ENCODE data around the gene KIF19. TPM values are rescaled to one million over a fixed set of nuclear protein-coding genes. Genes with fewer than 3 reads are reported as not detected.

The KIF19 gene
- polyA plus RNA-seq, 2 of the 4 experiments (the other 2 are of a cell fraction), result not detected

GRCh38 chr17:74336307-74336706 is 10.3 kb downstream of the KIF19 start:
- Histone ChIP-seq H3K27ac (no peak overlapping the region), H3K9me3 (no peaks in the 10 kb centered on the region), H3K4me1 (no peaks in the 10 kb centered on the region), H3K4me3 (no peak overlapping the region), H3K4me2 (no peak overlapping the region)
- WGBS (ENCODE audit: missing lambda C conversion rate), result 58% methylated on average over 7 of the region's 7 CpGs
- ATAC-seq (no peak), FAIRE-seq (no peak), DNase-seq (ENCODE audit: low read depth in 1 of 2, low spot score in 1 of 2) (no peak)
- POLR2A ChIA-PET, result no interaction called here
- TF ChIP-seq REST (IDR thresholded peaks at IDR 0.05) (no peak), TFCP2L1 (CRISPR knock-in tag; IDR thresholded peaks at IDR 0.05) (no peak), EHMT2 (IDR thresholded peaks at IDR 0.05; ENCODE audit: low read depth) (no peak), PHF8 (IDR thresholded peaks at IDR 0.05; ENCODE audit: borderline replicate concordance, low read depth) (no peak)
- CTCF ChIA-PET, result interaction anchor here (1.1 to 34.5 kb wide), 9 partner anchors 8 to 145 kb away, joined by 3 to 674 read pairs (median 4); partner anchors contain the start of genes BTBD17 and GPR142

- CTCF ChIA-PET, result interaction anchor here (1.1 to 34.5 kb wide), 7 partner anchors 9 to 120 kb away, joined by 3 to 674 read pairs (median 6); partner anchors contain the start of genes BTBD17 and GPR142
- WGBS (ENCODE audit: missing lambda C conversion rate), result 63% methylated on average over 9 of the region's 12 CpGs
Observed at GRCh38 chr17:74337834-74338500, 11.9 kb downstream of the KIF19 start.

GRCh38 chr17:74339537-74340195 is 13.6 kb downstream of the KIF19 start:
- POLR2A ChIA-PET, result no interaction called here
- TF ChIP-seq JUN (IDR thresholded peaks at IDR 0.05), result no peak
- TF ChIP-seq RCOR1 (IDR thresholded peaks at IDR 0.05; ENCODE audit: low read depth, low read length), result no peak
- TF ChIP-seq HES2 (IDR thresholded peaks at IDR 0.05), result no peak
- TF ChIP-seq NFE2L2 (conservative IDR thresholded peaks at IDR 0.05; ENCODE audit: low read length), result no peak
- TF ChIP-seq ATOH8 (CRISPR knock-in tag; IDR thresholded peaks at IDR 0.05; ENCODE audit: low read depth), result no peak
- no peak for TF ChIP-seq ELK1 (IDR thresholded peaks at IDR 0.05; ENCODE audit: low read depth, low read length)
- TF ChIP-seq KDM5A (IDR thresholded peaks at IDR 0.05), result no peak
- no peak for TF ChIP-seq NR3C1 (IDR thresholded peaks at IDR 0.05)
- TF ChIP-seq ZFP36 (IDR thresholded peaks at IDR 0.05; ENCODE audit: borderline replicate concordance, partially characterized antibody), result no peak
- no peak for TF ChIP-seq RNF2 (IDR thresholded peaks at IDR 0.05; ENCODE audit: borderline replicate concordance, low read depth)
- Histone ChIP-seq H3K4me3 (no peak overlapping the region), H3K4me1 (no peaks in the 10 kb centered on the region), H3K9me3 (no peaks in the 10 kb centered on the region), H3K4me2 (no peak overlapping the region), H3K27ac (no peak overlapping the region)
- DNase-seq (ENCODE audit: low read depth in 1 of 2, low spot score in 1 of 2) (no peak), FAIRE-seq (no peak), ATAC-seq (no peak)
- CTCF ChIA-PET, result interaction anchor here (34.5 kb wide), 1 partner anchor 32 kb away, joined by 674 read pairs; the partner anchor contains the start of genes BTBD17 and GPR142
- 42% methylated on average over 12 of the region's 19 CpGs for WGBS (ENCODE audit: missing lambda C conversion rate)

More at GRCh38 chr17:74337834-74338500, 11.9 kb downstream of the KIF19 start:
- POLR2A ChIA-PET, result no interaction called here
- no peak overlapping the region for H3K4me3 ChIP-seq
- H3K27ac ChIP-seq, result no peak overlapping the region
- no peak for TF ChIP-seq ATOH8 (CRISPR knock-in tag; IDR thresholded peaks at IDR 0.05; ENCODE audit: low read depth)
- no peak for TF ChIP-seq ZC3H11A (IDR thresholded peaks at IDR 0.05)
- no peak for TF ChIP-seq FOSB (CRISPR knock-in tag; IDR thresholded peaks at IDR 0.05)
- TF ChIP-seq MYC (IDR thresholded peaks at IDR 0.05; ENCODE audit: borderline replicate concordance, low read length), result no peak
- no peak for TF ChIP-seq ZFP36 (IDR thresholded peaks at IDR 0.05; ENCODE audit: borderline replicate concordance, partially characterized antibody)
- TF ChIP-seq RCOR1 (IDR thresholded peaks at IDR 0.05; ENCODE audit: low read depth, low read length), result no peak
- no peak for TF ChIP-seq E2F6 (IDR thresholded peaks at IDR 0.05; ENCODE audit: borderline replicate concordance, low read depth)
- TF ChIP-seq HOXB13 (CRISPR knock-in tag; IDR thresholded peaks at IDR 0.05; ENCODE audit: low read depth), result no peak
- TF ChIP-seq NR3C1 (IDR thresholded peaks at IDR 0.05), result no peak
- TF ChIP-seq MAZ (IDR thresholded peaks at IDR 0.05; ENCODE audit: borderline replicate concordance, low read depth, low read length), result no peak
- TF ChIP-seq CEBPB (IDR thresholded peaks at IDR 0.05), result no peak
- no peak for TF ChIP-seq HDAC2 (IDR thresholded peaks at IDR 0.05)
- no peaks in the 10 kb centered on the region for H3K4me1 ChIP-seq
- ATAC-seq, result peak in 1 of 2 experiments; percentile 19; a peak in 3 of 6 replicates
- no peak overlapping the region for H3K4me2 ChIP-seq
- H3K9me3 ChIP-seq, result no peaks in the 10 kb centered on the region
- no peak for DNase-seq (ENCODE audit: low read depth in 1 of 2, low spot score in 1 of 2)
- FAIRE-seq, result no peak

Measured in A549 (cell line).